GM12891 (cell line): ENCODE measurements around the gene DLG5.

Source experiments
- PAX5 ChIP-seq: IDR thresholded peaks from 2 replicates; pipeline ENCODE4 v1.6.1; 2011; ENCODE audit warnings: low read length, moderate library complexity, mild to moderate bottlenecking; ENCODE audit not compliant: insufficient read depth, severe bottlenecking
- POLR2A ChIP-seq: IDR thresholded peaks from 2 replicates; pipeline ENCODE4 v1.6.1; 2011; ENCODE audit warnings: low read depth, low read length, control low read depth
- POLR2AphosphoS5 ChIP-seq: IDR thresholded peaks from 2 replicates; pipeline ENCODE4 v1.6.1; 2011; ENCODE audit warnings: low read depth, low read length, control low read depth
- POU2F2 ChIP-seq: IDR thresholded peaks from 2 replicates; pipeline ENCODE4 v1.6.1; 2011; ENCODE audit warnings: low read depth, mild to moderate bottlenecking, control low read depth, low read length, moderate library complexity
- SPI1 ChIP-seq: IDR thresholded peaks from 2 replicates; pipeline ENCODE4 v1.6.1; 2011; ENCODE audit warnings: low read depth, low read length, control low read depth
- TAF1 ChIP-seq: IDR thresholded peaks from 2 replicates; pipeline ENCODE4 v1.6.1; 2011; ENCODE audit warnings: low read depth, low read length, control low read depth

GRCh38 chr10:77853256-77853655 lies 73.3 kb downstream of the DLG5 start:
- TF ChIP-seq POLR2A (no peak), SPI1 (no peak), POLR2AphosphoS5 (no peak), TAF1 (no peak), POU2F2 (no peak), PAX5 (no peak)
